Measurements from ENCODE around the gene SSPN.

SSPN gene

DNA sequence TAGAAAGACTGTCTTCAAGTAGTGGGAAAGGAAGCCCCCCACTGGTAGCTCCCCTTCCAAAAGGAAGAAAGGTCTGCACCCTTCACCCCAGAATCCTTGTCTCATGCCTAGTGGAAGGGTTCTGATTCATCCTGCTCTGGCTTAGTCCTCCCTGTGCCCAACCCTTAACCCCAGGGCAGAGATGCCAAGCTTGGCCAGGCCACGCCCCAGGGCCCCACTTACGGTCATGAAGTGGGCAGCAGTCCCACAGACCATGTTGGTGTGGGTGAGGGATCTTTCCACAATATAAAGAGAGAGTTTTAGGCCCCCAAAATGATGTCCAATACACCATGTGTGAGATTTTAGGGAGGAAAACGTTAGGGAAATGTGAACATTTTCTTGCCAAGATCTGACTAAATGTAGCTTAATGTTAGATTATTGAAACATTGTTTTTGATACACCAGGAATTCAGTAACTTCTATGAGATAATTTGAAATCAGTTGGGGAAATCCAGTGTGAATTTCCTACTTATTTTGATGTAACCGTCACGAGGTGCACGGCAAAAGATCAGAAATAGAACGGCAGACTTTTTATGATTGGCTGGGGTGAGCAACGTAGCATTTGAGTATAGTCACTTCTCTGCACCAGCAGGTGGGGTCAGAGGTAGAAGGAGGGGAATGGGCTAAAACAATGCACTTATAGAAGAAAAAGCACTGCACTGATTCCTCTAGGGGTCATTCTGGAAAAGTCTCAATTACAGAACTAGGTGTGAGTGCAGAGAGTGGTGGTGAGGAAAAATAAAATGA lies 8.2 kb upstream of the SSPN start:
- no peak for FAIRE-seq

DNA sequence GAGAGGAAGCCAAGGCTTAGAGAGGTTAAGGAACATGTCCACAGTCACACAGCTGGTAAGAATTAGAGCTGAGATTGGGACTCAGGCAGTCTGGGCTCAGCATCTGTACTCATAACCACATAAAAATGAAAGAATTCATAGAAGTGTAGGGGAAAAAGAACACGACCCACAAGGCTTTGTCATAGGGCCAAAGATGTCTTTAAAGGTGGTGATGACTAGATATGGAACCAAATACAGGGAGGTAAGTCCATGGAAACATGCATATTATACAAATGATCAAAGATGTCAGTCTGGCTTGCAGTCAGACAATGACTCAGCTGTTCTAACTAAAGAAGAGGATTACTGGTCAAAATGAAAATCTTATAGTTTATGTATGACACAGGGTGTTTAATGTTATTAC lies 7.2 kb upstream of the SSPN start:
- no peak for FAIRE-seq

GRCh38 chr12:26188641-26189040 lies 6.7 kb upstream of the SSPN start:
- FAIRE-seq, result no peak

DNA sequence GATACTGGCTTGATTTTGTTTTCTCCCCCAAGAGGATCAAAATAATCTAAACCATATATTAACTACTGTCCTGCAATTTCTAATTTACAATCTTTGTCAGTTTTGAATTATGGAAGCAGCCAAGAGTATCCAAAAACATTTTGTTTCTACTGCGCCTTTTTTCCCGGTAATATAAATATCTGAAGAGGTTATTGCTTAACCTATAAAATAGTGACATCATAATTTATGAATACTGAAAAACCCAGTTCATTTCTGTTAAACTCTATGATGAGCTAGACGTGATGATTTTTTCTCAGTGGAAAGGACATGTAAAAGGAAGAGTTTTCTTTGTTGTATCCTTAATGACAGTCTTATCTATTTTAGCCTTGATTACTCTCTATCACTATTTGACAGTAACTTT lies 3.2 kb upstream of the SSPN start:
- FAIRE-seq, result peak; percentile 5

DNA sequence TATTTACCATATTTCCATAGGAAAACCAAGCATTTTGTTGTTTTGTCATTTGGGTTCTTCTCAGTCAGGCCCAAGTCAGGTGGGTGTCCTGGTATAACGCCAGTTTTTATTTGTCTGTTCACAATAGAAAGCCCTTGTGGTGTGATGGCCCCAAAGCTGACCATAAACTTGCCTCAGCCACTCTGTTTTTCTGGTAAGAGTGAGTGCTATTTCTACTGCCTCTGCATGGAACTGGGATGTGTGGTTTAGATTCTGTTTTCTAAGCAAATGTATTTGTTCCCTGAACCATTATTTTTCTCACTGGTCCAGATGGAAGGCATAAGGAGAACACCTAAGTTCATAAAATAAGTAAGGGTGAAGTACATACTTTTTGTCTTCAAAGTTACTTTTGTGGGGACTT lies 1.8 kb upstream of the SSPN start:
- FAIRE-seq, result no peak

GRCh38 chr12:26195641-26196420 lies 458 bp downstream of the SSPN start:
- FAIRE-seq, result no peak

DNA sequence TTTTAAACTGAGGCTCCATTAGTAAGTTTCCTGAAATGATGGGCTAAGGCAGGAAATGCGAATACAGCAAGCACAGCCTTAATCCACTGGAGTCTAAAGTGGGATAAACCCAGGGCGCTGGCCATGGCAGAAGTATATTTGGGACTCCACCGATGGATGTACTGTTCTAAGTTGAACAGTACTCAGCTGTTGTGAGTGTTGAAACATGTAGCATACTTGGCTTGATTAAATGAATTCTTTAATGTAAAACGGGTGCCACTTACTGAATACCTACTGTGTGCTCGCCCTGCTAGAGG lies 996 bp downstream of the SSPN start:
- no peak for FAIRE-seq

- FAIRE-seq, result no peak
These were observed 2.5 kb downstream of the SSPN start for GRCh38 chr12:26197832-26198231.

DNA sequence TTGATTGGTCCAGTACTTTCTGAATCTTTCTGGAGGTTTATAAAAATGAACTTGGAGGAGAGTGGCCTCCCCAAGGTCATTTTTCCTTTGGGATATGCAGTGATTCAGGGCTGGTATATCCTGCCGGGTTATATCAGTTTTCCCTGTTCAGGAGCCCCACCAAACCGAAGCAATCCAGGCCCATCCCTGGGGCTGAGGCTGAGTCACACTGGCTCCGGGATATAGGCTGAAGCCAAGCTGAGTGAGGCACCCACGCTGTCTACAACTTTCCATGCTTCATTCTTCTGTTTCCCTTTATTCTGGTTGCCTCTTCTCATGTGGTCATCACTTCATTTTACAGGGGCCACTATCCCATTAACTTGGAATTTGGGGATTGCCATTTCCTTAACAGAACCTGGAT lies 3.4 kb downstream of the SSPN start:
- no peak for FAIRE-seq

DNA sequence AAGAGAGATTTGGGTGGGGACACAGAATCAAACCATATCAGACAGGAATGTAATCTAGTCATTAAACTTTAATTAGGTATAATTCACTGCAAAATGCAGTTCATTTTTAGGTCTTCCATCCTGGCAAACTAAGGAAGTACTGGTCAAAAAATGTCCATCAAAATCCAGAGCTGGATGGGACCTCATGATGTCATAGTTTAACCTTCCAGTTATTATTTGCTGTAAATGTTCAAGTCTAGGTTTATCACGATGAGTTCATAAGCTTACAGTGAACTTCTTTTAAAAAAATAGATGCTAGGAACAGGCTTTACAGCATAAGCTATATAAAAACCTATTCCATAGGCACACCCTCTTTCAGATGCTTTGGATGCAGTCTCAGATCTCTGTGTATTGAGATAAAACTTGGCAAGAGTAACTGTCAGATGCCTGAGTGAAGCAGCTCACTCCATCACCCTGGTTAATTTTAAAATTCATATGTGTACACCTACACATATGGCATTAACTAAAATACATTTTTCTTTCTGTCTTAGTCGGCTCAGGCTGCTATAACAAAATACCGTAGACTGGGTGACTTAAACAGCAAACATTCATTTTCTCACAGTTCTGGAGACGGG lies 7.9 kb downstream of the SSPN start:
- FAIRE-seq, result no peak

DNA sequence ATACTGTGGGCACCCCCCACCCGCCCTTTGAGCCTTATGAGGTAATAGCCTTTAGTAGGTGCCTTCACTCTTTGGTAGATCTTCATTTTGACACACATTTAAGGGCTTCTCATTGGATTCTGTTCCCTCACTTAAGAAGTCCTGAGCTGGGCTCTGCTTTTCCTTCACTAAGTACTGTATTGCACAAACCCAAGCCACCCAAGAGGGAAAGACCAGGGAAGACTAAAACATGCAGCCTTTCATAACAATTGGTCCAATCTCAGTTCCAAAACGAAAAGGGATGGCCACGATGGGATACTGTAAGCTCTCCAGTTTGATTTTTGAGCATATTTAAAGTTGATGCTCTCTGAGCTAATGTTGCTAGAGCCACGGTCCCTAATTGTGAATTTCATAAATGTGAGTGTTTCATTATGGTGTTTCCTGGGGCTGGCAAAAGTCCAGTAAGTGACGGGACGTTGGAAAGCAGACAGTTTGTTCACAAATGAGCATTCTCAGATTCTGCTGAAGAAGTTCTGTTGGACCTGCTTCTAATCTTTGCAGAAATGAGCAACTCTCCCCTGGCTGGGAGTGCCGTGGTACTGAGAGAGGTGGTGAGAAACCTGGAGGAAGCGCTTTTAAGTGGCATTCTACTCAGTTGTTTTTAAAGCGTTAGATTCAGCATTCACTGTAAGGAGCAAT lies 9.4 kb downstream of the SSPN start:
- no peak for FAIRE-seq

GRCh38 chr12:26205298-26205697 lies 9.9 kb downstream of the SSPN start:
- FAIRE-seq, result no peak

DNA sequence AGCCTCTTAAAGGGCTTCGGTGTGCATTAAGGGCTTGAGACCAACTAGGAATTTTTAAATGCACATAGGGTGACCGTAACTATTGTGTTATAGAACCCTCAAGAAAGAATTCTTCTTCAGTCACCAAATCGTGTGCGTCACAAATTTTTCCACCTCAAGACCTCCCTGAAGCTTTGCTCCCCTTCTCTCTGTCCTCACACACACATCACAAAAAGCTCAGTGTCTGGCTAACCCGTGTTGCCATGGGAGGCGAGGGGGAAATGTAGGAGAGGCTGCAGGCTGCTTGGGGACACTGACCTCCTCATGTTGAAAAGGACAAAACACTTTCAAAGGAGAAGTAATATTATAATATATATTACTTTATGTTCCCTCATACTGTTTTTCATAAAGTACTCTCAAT lies 10.6 kb downstream of the SSPN start:
- FAIRE-seq, result no peak

- no peak for FAIRE-seq
These were observed 16.0 kb downstream of the SSPN start for GRCh38 chr12:26211331-26211730.

DNA sequence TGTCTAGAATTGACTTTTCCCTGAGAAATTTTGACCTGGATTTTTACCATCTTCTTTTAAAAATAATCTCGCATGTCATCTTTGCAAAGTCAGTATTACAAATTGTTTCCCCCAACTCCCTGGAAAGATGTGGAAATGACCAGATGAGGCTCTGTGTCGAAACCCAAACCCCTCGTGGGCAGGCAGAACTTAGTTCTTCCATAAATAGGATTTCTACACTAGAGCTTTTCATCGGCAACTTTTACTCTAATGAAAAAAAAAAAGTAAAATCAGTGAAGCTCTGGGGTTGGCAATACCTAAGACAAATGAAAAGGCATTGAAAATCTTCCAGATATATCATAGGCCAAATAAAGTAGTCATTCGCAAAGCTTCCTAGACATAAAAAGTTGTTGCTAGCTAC lies 17.0 kb downstream of the SSPN start:
- no peak for FAIRE-seq

DNA sequence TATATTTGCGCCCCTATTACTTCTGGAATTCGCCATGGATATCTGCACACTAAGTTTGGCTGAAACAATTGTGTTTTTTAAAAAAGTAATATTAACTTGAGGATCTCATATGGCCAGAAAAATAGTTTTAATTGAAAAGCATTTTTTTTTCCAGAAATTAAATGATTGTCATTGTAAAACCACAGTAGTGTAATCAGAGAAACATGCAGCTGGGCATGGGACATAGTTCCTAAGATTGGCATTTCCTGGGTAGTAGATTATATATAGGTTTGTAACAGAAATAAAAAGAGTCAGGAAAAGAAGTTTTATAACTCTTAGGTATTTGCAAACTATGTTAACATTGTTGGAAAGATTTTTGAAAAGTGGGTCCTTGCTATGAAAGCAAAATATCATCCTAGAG lies 17.6 kb downstream of the SSPN start:
- no peak for FAIRE-seq

DNA sequence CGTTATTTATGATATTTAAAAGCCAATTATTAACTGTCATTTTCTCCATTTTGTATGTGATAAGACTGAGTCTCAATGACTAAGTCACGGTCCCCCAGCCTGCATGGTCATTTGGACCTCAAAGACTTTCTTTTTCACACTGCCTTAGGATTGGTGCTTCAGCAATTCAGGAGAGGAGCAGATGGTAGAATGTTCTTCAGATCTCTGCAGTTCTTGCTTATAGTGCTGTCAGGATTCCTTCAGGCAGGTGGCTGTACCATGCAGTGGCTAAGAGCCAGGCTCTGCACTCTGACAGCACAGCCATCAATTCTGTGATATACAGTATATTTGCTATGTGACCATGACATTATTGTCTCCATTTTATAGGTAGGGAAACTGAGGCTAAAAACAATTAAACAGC lies 18.7 kb downstream of the SSPN start:
- FAIRE-seq, result no peak

DNA sequence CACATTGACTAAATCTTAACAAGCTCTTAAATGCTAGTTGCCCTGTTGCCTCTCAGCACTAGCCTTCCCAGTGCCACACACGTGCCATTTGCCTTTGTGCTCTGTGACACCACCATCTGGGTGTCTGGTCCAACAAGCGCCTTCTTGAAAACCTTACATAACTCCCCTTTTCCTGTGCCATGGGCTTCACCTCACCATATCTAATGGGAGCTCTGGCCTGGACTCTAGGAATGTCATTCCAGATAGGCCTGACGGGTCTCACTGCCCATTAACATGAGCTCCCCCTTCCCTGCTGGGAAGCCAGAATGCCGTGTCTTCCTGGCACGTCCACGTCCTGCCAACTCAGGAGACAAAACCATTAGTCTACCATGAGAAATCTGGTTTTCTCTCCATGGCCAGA lies 24.4 kb downstream of the SSPN start:
- FAIRE-seq, result no peak

DNA sequence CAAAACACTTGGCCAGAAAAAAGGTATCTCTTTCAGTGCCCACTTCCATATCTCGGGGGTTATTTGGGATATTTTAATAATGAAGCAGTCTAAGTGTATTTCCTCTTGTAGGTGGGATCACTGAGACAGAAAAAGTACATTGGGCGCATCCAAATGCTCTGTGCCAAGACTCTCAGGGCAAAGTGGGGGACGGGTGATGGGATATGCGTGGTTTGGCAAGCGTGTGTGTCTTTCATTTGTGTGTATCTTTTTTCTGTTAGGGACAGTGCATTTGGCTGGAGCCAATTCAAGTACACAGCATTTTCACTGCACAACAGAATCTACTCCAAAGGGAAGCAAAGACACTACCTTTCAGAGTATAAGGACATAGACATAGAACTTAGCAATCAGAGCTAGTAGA lies 29.3 kb downstream of the SSPN start:
- no peak for FAIRE-seq

GRCh38 chr12:26226122-26226521 lies 30.7 kb downstream of the SSPN start:
- no peak for FAIRE-seq

- no peak for FAIRE-seq
These were observed 31.4 kb downstream of the SSPN start for GRCh38 chr12:26226629-26227360.

DNA sequence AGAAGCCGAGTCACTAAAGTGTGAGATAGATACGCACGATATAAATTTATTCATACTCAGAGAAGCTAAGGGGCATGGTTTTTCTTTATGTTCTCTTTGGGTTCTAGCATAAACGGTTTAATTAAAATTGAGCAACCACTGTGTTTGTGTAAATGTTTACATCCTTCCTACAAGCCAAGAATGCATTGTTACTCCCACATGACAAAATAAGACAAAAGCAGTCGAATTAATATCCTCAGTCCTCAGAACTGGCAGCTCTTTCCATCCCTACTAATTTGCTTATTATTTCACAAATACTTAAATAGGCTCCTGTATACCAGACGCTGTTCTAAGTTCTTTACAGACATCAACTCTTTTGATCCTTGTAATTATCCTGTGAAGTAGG lies 32.0 kb downstream of the SSPN start:
- FAIRE-seq, result no peak

DNA sequence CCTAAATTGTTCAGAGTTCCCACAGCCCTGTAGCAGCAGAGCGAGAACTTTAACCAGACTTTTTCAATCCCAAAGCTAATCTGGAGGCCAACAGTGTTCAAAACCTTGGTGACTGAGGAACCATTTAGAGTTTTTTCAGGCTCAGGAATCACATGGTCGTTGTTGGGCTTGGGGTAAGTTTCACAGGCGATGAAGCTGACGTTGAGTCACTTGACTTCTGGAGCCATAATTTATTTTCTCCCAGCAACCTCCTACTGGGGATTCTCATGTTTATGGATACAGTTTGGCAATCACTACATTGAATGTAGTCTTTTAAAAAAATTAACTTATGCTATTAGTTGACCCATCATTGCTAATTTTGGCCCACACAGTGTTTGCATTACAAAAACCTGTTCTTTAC lies 34.5 kb downstream of the SSPN start:
- no peak for FAIRE-seq

Data from colon (tissue), 2 donors.